ENCODE data around the gene HPCA.
"Not testable (repeated sequence)": the region's sequence is repeated elsewhere in the genome, so short reads cannot be mapped to it uniquely, and the experiment has no call there.

The HPCA gene

DNA sequence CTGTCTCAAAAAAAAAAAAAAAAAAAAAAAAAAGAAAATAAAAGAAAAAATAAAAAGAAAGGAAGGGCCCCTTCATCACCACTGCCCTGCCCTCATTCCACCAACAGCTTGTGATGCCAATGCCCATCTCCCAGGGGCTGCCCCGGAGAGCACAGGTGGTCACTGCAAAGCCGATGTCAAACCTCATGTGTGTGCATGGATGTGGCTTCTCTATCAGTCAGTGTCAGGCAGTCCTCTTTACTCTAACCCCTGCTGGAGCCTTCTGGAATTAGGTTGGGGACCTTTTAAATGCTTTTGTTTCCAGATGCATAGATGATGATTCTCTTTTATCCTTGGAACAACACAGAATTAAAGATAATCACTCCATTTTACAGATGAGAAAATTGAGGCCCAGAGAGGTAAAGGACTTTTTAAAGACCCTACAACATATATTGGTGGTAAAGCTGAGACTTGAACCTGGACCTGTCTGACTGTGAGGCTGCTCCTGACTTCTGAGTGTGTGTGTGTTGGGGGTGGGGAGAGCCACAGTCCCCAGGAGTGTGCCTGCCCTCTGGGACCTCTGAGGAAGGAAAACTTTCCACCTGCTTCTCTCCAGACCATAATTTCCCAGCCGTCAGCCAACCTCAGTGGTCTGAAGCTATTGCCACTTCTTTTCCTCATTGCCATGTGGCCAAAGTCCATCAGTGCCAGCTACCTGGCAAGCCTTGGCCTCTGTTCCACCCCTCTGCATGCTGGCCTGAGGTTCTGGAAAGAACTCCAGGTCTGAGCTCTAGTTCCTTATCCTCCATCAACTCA, 17.9 kb downstream of the HPCA start:
- no peak for DNase-seq

DNA sequence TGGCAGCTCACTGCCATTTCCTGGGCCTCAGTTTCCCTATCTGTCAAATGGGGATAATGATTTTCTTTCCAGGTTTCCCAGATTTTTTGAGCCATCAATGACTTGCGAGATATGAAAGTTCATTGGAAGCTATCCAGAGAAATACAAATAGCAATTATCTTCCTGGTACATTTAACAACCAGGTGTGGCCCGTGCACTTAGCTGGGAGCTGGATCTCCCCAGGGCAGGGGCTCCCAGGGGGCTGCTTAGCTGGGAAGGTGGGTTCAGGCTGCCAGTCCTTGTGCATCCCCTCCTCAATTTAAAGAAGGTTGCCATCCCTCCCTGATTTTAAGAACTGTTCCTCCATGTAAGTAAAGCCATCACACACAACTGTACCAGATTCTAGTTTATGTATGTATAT, 18.5 kb downstream of the HPCA start:
- DNase-seq, result no peak

DNA sequence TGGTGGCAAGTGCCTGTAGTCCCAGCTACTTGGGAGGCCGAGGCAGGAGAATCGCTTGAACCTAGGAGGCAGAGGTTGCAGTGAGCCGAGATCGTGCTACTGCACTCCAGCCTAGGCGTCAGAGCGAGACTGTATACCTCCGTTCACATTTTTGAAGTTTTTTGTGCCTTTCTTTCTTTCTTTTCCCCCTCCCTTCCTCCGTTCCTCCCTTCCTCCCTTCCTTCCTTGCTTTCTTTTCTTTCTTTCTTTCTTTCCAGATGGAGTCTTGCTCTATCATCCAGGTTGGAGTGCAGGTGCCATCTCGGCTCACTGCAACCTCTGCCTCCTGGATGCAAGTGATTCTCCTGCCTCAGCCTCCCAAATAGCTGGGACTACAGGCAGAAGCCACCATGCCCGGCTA, 19.3 kb downstream of the HPCA start:
- DNase-seq, result not testable (repeated sequence)

DNA sequence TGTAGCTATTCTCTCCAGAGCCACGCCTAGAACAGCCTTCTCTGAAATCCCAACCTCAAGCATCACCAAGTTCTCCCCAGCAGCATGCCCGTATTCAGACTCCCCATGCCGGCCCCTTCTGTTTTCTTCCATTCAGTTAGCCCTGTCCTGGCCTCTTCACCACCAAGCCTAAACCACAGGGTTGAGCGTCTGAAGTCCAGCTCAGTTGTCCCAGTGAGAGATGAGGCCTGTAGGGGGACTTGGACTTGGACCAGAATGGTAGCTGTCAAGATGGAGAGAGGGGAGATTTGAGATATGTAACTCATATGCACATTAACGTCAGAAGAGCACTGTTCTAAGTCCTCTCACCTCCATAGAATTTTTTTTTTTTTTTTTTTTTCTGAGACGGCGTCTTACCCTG, 20.4 kb downstream of the HPCA start:
- no peak for DNase-seq

DNA sequence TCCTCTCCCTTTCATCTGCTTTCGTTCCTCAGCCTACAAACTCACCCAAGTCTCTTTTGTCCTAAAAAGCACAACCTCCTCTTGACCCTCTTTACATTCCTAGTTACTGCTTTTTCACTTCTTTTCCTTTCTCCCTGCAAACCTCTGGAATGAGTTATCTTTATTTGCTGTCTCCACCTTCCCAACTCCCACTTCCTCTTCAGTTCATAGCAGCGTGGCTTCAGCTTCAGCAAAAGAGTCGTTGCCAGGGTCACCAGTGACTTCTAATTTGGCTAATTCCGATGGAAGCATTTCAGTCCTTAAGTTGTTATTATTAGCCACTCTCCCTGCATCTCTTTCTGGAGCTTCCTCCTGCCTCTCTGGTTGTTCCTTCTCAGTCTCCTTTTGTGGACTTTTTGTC, 21.1 kb downstream of the HPCA start:
- DNase-seq, result peak; percentile 60

- DNase-seq, result no peak
These were observed 24.0 kb downstream of the HPCA start for GRCh38 chr1:32910319-32910718.

DNA sequence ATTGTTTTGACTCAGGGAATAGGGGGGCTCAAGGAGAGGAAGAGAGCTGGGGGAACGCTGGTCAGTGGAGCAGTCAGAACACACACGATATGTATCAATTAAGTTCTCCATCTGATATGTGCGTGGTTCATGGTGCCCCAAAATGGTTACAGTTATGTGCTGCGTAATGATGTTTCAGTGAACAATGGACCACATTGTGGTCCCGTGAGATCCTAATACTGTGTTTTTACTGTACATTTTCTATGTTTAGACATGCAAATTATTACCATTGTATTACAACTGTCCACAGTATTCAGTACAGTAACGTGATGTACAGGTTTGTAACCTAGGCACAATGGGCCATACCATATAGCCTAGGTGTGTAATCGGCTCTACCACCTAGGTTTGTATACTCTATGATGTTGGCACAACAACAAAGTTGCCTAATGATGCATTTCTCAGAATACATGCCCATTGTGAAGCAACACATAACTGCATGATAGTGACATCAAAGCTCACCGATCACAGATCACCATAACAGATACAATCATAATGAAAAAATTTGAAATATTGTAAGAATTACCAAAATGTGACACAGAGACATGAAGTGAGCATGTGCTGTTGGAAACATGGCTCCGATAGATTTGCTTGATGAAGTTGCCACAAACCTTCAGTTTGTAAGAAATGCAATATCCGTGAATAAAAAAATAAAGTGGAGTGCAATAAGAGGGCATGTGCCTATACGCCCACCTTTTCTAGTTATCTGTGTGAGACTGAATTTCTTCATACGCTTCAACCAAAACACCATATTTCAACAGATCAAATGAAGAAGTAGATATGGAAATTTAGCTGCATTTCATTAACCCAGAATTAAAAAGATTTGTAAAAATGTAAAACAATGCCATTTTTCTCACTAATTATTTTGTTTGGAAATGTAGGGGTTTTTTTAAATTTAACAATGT, 29.7 kb downstream of the HPCA start:
- DNase-seq, result peak; percentile 31

GRCh38 chr1:32917521-32917920, 31.2 kb downstream of the HPCA start:
- DNase-seq, result no peak

GRCh38 chr1:32918179-32918578, 31.9 kb downstream of the HPCA start:
- DNase-seq, result no peak

DNA sequence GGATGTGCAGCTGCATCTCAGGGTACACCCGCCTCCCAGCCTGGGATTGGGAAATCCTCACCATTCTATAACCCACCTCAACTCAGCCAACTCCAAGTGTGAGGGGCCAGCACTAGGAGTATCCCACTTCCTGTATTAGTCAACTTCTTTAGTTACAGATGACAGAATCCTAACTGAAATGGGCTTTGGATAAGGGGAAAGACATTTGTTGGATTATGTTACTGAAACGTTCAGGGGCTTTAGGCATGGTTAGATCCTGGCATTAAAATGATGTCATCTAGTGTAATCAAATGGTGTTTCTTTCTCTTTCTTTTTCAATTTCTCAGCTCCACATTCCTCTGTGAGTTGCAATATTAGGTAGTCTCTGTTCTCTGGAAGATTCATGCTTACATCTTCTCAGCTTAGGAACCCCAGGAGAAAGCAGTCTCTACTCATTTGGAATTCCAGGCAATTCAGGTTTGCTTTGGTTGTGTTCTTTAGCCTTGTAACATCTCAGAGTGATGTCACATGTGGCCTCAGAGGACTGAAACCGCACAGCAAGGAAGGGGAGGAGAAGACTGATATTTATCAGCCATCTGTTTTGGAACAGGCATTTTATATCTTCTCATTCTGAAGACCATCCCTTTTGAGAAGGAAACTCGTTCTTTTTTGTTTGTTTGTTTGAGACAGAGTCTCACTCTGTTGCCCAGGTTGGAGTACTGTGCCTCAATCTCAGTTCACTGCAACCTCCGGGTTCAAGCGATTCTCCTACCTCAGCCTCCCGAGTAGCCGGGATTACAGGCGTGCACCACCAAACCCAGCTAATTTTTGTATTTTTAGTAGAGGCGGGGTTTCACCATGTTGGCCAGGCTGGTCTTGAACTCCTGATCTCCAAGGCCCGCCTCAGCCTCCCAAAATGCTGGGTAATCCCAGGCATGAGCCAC, 33.8 kb downstream of the HPCA start:
- DNase-seq, result peak; percentile 78

- DNase-seq, result peak; percentile 16
These were observed 34.5 kb downstream of the HPCA start for GRCh38 chr1:32920833-32921232.

DNA sequence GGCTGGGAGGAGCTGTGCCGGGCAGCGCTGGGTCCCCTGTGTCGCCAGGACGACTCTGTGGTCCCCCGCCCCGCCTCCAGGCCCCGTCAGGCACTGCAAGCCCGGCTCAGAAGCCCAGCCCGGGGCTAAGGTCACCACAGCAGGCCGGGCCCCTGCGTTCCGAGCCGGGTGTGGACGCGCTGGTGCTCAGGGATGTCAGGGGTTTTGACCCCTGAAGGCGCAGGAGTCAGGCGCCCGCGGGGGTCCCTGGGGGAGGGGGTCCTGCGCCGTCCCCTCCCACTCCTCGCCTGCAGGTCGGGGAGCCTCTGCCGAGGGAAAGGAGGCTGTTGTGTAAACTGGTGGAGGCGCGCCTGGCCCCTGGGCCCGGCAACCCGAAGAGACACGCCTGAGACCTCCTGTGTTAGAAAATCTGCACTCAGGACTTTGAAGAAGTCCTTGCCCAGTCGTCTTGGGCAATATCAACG, 38.6 kb downstream of the HPCA start:
- no peak for DNase-seq

GRCh38 chr1:32925403-32926162, 39.3 kb downstream of the HPCA start:
- peak; percentile 48 for DNase-seq

- no peak for DNase-seq
These were observed 40.3 kb downstream of the HPCA start for GRCh38 chr1:32926562-32926961.

- no peak for DNase-seq
These were observed 41.1 kb downstream of the HPCA start for GRCh38 chr1:32927441-32927840.

DNA sequence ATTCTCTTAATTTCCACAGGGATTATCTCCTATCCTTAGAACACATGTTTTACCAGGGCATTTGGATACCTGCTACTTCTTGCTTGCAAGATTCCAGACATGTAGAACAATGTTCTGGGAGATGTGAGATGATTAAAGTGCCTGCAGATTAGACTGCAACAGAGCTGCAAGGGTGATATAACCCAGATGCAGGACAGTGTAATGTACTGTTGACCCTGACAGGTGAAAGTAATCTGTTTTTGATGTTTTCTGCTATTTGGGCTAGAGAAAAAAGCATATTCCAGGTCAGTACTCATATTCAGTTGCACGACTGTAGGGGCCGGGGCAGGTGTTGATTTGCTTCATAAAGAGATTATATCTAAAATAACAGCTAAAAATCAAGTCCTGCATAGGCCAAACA, 42.0 kb downstream of the HPCA start:
- DNase-seq, result no peak

DNA sequence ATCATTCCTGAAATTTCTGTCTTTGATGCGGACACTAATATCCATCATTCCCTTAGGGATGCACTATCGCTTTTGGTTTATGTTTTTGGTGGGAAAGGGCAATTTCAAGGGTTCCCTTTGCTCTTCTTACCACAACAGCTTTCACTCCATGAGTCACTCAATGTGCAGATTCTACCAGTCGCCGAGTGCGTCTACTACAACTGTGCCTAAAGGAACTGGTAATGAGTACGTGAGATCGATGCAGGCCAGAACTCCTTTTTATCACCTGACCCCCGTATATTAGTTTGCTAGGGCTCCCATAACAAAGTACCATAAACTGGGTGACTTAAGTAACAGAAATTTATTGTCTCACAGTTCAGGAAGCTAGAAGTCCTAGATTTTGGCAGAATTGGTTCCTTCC, 42.4 kb downstream of the HPCA start:
- no peak for DNase-seq

- DNase-seq, result no peak
These were observed 43.1 kb downstream of the HPCA start for GRCh38 chr1:32929366-32929765.

DNA sequence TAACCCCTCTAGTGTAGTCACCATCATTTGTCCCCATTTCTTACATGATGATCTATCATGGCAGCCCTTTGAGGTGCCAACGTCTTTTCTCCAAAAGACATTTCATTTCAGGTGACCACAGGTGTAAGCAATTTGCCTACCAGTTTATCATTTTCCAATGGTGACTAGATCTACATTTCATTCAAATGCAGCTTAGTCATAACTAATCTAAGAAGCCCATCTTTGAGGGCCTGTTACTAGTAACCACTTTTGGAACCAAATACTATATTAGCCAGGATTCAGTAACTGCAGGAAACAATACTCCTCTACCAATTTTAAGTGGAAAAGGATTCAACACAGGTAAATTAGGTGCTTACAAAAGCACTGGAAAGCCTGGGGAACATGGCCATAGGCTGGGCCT, 45.5 kb downstream of the HPCA start:
- DNase-seq, result no peak

DNA sequence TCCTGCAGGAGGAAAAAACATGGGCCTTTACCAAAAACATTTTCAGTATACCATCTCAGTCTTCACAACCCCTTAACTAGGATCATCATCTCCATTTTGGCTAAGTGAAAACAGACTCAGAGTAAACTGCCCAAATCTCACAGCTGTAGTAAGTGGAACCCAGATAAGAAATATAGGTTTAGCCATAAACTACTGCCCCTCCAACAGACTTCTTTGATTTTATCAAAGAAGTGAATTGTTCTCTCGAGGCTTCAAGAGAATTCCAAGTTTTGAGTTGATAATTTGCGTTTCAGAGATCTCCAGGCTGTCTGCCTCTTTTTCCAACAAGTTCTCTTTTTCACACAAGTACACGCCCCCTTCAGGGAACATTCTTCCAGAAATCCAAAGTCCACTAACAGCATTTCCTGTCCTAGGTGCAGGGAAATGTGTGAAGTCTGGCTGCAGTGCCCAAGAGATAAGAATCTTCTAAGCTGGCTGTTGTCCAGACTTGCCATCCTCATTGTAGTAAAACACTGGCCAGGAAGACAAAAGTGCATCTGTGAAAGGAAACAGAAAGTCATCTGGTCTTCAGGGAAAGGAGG, 47.5 kb downstream of the HPCA start:
- DNase-seq, result peak; percentile 44

DNA sequence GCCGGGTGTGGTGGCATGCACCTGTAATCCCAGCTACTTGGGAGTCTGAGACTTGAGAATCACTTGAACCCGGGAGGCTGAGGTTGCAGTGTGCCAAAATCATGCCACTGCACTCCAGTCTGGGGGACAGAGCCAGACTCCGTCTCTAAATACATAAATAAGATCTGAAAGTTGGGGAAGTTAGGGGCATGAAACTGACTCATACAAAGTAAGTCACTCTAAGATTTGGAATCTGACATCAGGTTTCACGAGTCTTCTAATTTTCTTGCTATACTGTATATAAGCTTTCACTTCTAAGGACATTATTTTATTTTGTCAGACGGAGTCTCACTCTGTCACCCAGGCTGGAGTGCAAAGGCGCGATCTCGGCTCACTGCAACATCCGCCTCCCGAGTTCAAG, 48.2 kb downstream of the HPCA start:
- no peak for DNase-seq

DNA sequence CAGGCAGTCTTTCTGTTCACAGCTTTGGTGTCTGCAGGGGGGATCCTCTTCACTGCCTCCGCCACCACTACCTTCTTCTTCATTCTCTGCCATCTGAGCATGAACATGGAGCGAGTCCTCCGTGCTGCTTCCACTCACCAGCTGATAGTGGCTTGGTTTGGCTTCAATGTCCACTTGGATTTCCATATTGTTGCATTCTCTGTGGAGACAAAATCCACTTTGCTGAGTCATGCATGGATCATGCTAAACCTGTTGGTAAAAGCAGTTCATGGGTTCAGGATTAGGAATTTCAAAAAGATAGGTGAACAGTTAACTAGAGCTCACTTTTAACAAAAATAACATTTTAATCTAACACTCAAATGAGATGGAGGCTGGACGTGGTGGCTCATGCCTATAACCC, 50.8 kb downstream of the HPCA start:
- no peak for DNase-seq

Measured in fibroblast of skin of right biceps (primary cell).